IPS-18c (cell line): Measurements from ENCODE around the gene EN1.

ENCODE experiments used
- H3K4me3 ChIP-seq: 2 replicates; pipeline ENCODE4 v1.7.0; 2013; ENCODE audit warnings: low read depth, mild to moderate bottlenecking, low read length, moderate library complexity; ENCODE audit not compliant: insufficient read depth
- H3K9me3 ChIP-seq: one replicate; pipeline ENCODE4 v1.6.1; 2013; ENCODE audit warnings: mild to moderate bottlenecking, low read length, moderate library complexity; ENCODE audit not compliant: control insufficient read depth, insufficient read depth

EN1 gene

DNA sequence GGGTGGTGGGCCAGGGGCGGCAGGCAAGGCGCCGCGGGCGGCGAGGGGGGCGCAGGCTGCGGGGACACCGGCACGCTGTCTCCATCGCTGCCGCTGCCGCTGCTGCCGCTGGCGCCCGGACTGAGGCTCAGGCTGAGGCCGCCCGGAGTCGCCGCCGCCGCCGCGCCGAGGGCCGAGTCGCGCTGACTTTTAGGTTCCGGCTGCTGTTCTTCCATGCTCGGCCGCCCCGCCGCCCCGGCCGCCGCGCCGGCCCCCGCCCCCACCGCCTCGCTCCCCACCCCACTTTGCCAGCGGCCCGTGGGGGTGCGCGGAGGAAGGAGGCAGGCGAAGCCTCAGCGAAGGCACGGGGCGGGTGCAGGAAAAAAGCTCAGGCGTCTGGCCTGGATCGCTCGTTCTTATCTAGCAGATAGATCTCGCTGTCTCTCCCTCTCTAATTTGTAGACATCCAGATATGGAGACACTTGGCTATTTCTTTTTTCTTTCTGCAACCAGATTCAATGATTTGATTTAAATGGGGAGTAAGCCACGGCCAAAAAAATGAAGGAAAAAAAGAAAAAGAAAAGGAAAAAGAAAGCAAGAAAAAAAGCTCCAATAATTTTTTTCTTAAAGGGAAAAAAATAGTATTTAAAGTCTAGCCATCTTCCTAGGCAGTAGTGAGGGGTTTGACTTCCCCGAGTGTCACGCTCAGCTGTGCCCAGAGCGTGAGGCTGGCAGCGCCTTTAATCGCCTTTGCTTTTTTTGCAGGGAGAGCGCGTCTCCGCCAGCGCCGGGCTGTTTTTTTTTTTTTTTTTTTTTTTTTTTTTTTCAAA, at the start of gene EN1:
Gene EN1 (minus strand): TSS at position 696 of the 809 bp plus-strand sequence. CDS start 481 bp downstream, at position 215.
- H3K9me3 ChIP-seq, result no peaks in the 10 kb centered on the region
- peak within 1 kb of the TSS; percentile 2; the same call in 1 of the 2 replicates for H3K4me3 ChIP-seq

DNA sequence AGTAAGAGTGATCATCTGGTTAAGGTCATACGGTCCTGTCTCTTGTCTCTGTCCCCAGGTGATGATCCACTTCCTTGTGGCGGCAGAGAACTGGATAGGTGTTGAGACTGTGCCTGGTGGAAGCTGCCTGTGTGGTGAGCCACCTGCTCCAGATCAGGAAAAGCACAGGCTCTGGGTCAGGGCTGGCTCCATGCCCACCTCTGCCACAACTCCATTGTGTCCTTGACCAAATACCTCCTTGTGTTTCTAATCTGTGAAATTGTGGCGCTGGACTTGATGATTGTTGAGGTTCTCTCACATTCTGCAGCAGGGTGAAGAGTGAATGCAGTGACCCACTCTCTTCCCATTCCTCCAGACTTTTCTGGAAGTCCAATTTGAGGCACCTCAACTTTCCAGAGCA, 45.7 kb upstream of the EN1 start:
- peaks cover 6% of the 10 kb centered on the region for H3K9me3 ChIP-seq
- no peak overlapping the region for H3K4me3 ChIP-seq

DNA sequence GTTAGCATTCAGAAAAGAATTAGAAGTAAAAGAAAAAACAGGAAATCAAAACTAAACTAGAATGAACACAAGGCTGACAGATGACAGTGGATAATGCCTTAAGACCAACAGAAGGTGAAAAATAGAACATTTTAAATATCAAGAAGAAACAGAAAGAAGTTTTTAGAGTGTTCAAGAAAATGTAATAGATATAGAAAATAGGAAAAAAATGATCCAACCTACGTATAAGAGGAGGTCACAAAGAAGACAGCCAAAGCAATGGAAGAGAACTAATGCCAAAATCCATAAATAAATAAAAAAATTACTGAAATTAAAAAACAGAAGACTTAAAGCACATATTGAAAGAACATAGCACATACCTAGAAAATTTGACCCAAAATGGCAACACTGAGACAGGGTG, 42.5 kb upstream of the EN1 start:
- Histone ChIP-seq H3K9me3 (peaks cover 6% of the 10 kb centered on the region), H3K4me3 (no peak overlapping the region)

DNA sequence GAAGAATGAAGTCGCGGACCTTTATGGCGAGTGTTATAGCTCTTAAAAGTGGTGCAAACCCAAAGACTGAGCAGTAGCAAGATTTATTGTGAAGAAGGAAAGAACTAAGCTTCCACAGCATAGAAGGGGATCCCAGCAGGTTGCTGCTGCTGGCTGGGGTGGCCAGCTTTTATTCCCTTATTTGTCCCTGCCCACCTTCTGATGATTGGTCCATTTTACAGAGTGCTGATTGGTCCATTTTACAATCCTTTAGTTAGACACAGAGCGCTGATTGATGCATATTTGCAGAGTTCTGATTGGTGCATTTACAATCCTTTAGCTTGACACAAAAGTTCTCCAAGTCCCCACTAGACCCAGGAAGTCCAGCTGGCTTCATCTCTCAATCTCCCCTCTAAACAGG, 36.3 kb upstream of the EN1 start:
- no peak overlapping the region for H3K4me3 ChIP-seq
- H3K9me3 ChIP-seq, result no peaks in the 10 kb centered on the region

DNA sequence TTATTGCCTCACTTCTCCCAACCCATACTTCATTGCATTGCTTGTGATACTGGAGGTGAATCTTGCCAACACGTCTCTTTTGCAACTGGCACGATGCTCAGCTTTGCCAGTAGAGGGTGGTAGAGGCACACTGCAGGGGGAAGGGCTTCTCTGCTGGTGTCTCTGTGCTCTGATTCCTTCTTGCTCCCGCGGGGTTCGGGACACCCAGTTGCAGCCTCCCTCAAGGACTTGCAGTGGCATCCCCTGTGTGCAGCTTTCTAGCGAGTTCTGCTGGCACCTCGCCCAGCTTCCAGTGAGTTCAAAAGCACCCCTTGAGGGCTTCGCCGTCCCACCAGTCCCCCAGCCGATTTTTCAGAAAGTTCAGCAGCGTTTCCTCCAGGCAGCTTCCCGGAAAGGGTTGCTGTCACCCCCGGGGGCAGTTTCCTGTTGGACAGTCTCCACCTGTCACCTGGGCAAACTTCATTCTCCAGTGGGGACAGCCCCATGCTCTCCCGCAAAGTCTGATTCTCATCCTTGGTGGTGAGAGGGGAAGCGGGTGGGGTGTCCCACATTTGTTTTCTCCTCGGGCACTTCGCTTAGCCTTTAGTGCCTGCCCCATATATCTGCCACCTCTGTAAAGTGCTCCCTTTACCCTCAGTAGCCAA, 35.4 kb upstream of the EN1 start:
- Histone ChIP-seq H3K4me3 (0 out of 2 replicates have a peak overlapping the region, but pooled peaks have one; percentile 30), H3K9me3 (no peaks in the 10 kb centered on the region)

DNA sequence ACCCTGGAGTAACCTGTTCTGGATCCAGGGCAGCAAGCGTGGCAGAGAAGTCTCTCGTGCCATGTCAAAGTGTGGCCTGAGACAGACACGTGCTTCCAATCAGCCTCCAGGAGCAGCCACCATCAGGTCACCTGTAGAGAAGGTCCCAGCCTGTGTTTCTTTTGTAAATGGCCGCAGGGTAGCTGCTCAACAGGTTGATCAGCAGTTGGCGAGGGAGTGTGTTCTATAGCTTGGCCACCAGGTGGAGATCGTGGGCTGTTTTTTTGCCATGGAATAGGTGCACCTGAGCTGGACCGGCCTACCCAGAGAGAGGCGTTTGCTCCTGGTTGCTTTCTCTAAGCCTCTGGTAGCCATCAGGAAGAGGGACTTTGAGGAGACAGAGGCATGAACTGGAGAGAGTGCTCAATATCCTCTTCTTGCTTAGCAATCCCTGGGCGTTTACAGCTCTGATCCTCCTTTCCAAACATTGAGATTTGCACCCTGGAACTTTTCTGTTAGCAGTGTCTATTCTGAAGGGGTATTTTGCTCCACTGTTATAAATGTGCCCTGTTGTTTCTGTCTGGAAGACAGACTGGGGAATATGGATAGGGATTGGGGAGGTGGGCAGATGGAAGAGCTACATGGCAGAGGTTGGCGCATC, 34.2 kb upstream of the EN1 start:
- Histone ChIP-seq H3K9me3 (no peaks in the 10 kb centered on the region), H3K4me3 (no peak overlapping the region)

DNA sequence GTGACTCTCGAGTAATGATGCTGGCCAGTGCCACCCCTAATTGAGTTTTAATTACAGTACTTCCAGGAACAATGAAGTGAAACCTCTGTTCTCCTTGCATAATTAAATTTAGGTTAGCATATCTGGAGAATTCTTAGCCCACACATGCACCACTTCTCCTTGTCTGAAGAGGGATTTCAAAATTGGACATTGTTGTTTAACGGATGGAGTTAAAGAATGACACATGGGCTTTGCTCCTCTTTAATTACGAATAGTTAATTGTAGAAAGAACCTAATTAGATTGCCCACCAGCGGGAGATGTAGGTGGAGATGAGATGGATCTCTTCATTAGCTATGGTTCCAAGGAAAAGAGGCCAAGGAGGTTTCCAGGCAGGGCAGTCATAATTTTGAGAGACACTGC, 33.1 kb upstream of the EN1 start:
- Histone ChIP-seq H3K4me3 (no peak overlapping the region), H3K9me3 (no peaks in the 10 kb centered on the region)

DNA sequence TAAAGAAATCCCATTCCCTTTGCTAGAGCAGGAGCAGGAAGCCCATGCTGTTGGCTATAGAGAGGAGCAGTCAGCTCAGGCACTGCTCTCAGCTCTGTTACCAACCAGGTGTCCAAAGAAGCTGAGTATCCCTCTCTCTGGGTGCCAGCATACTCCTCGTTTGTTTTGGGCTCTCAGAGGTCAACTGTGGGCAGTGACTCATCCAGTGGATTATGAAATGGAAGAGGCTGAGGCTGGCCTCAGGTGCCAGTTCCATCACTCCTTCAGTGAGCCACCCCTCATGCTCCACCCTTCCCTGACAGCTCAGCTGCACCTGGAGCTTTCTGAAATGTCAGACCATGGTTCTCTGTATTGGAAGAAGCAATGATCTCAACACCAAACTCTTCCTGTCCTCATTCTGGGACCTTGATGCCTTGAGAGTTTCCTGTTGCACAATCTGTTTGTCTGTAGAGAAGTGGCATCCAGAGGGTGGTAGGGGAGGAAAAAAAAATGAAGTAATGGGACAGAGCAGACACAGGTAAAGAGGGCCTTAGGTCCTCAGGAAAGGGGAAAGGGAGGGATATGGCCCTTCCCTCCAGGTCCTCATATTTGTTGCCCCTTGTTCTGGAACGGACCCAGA, 31.2 kb upstream of the EN1 start:
- Histone ChIP-seq H3K4me3 (no peak overlapping the region), H3K9me3 (no peaks in the 10 kb centered on the region)

DNA sequence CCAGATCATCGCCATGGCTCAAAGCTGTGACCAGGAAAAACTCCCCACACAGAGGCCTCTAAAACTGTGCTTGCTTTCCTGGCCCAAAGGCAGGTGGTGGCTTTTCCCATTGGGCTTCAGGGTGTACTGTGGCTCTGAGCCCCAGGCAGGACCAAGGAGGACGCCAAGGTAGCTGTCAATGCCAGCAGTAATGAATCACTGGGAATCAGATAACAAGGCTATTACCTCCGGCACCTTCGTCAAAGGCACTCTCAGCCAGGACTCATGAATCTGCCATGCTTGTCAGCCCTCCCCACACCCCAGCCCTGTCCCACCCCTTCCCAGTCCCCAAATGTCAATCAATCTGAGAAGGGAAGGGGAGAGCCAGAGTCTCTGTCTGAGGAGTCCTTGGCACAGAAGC, 27.9 kb upstream of the EN1 start:
- no peaks in the 10 kb centered on the region for H3K9me3 ChIP-seq

DNA sequence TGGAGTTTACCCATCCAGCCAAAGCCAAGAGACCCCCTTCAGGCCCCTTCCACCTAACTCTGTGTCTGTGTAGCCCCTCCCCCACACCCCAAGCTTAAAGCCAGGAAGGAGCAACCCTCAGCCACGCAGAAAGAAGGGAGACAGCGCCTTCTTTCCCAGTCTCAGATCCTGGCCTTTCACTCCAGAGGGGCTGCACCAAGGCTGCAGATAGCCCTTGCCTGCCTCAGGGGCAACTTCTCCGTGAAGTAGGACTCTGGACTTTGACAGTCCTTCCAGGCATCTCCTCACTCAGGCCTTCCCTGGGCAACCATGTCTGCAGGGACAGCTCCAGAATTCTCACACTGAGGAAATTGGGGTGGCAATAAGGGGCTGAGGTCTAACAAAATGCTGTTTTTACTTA, 26.9 kb upstream of the EN1 start:
- H3K9me3 ChIP-seq, result no peaks in the 10 kb centered on the region

More for the DNA sequence above, 27.9 kb upstream of the EN1 start:
- no peak overlapping the region for H3K4me3 ChIP-seq

DNA sequence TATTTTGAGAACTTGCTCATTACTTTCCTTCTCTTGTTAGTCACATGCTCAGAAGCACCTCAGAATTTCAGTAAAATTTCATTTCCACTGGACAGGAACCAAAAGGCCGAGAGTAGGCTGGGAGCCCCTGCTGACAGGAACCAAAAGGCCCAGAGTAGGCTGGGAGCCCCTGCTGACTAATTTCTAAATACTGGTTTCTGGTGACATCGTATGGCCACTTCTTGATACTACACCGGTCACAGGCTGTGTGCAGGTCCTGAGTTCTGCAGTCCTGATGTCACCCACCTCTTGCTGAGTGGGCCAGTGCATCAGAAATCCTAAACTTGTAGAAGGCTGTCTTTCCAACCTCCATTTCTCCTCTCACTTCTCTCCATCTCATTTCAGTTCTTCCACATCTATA, 17.7 kb upstream of the EN1 start:
- no peak overlapping the region for H3K4me3 ChIP-seq
- H3K9me3 ChIP-seq, result no peaks in the 10 kb centered on the region

More for the DNA sequence above, 26.9 kb upstream of the EN1 start:
- no peak overlapping the region for H3K4me3 ChIP-seq

DNA sequence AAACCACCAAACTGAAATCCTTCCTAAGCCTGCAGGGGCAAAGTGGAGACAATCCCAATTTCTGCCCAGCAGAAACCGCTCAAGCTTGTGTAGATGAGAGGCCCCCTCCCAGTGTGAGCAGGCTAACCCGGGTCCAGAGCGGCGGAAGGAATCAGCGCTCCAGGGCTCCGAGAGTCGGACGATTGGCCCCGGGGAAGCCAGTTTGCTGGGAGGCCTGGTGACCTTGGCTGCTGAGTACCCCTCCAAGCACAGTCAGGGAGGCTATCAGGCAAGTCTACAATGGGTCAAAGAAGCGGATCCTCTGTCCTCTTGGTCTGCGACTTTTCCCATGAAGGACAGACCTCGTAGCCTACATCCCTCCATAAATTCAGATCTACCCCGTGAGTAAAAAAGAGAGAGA, 16.8 kb upstream of the EN1 start:
- Histone ChIP-seq H3K4me3 (no peak overlapping the region), H3K9me3 (no peaks in the 10 kb centered on the region)

DNA sequence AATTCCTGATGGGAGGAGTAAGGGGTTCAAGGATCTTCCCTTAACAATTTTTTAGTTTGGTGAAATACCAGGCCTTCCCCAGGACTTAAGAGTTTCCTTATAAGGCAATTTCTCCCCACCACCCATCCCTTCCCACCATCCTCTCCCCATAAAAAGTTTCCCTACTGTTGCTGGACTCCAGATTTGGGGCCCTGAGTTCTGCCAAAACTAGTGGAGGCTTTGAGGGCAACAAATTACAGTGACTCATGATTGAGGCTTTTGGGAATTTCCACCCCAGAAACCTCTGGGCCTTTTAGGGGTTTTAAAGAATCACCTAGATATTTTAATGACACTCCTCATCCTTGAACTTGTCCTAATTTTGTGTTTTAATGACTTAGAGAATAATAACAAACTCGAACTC, 14.3 kb upstream of the EN1 start:
- Histone ChIP-seq H3K4me3 (no peak overlapping the region), H3K9me3 (no peaks in the 10 kb centered on the region)

DNA sequence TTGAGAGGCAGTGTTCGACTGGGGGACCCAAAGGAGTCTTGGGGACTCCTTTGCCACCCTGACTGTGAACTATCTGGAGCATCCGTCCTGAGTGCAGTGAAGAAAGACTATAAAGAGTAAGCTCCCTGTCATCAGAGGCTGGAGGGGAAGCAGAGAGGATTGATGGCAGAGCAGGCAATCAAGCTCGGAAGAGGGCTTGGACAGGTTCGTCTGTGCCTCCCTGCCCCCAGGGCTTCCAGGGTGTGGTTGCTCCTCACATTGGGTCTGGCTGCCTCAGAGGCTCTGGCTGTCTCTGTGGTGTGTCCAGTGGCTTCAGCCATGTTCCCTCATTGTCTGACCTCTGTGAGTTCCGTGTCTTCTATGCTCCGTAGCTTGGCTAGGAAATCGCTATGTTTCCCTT, 13.8 kb upstream of the EN1 start:
- Histone ChIP-seq H3K9me3 (no peaks in the 10 kb centered on the region), H3K4me3 (no peak overlapping the region)

DNA sequence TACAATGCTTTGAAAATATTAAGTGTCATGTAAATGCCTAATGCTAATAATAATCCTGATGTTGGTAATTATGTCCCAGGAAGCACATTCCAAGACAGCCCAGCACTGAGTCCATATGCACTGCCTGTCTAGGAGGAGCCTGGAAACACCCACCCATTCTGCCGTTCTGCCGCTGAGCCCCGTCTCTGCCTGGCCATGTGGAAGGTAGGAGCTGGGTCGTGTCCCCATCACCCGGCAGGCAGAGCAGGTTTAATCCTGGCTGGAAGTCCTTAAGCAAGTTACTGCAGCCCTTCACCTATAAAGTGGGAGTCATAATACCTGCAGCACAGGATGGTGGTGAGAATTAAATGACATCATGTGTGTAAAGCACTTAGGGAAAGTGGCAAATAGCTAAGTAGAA, 13.1 kb upstream of the EN1 start:
- no peaks in the 10 kb centered on the region for H3K9me3 ChIP-seq
- H3K4me3 ChIP-seq, result no peak overlapping the region

DNA sequence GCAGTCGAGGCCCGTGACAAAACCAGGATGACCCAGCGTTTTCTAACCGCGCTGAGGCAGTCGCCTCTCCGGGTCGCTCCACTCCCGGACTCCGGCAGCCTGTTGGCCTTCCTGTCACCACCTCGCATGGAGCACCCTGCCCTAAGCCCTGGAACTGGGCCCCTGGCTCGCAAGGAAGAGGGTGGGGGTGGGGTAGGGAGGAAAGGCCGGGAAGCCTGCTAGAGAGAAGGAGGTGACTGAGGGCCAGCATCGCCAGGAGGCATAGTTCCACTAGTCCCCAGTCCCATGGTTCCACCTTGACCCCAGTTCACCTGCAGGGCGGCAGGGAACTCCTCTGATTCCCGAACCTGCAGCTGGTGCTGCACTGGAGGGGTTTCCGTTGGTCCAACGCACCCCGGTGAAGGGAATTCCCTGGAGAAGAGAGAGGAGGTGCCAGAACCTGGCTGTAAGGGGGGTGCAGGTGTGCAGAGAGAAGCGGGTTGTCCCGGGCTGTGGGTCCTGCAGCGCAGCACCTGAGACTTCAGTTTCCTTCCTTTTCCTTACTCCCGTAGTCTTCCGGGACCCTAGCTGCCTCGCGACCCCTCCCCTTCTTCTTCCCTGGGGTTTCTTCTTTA, 11.8 kb upstream of the EN1 start:
- no peaks in the 10 kb centered on the region for H3K9me3 ChIP-seq
- peak overlapping the region; percentile 20; the same call in 1 of the 2 replicates for H3K4me3 ChIP-seq

DNA sequence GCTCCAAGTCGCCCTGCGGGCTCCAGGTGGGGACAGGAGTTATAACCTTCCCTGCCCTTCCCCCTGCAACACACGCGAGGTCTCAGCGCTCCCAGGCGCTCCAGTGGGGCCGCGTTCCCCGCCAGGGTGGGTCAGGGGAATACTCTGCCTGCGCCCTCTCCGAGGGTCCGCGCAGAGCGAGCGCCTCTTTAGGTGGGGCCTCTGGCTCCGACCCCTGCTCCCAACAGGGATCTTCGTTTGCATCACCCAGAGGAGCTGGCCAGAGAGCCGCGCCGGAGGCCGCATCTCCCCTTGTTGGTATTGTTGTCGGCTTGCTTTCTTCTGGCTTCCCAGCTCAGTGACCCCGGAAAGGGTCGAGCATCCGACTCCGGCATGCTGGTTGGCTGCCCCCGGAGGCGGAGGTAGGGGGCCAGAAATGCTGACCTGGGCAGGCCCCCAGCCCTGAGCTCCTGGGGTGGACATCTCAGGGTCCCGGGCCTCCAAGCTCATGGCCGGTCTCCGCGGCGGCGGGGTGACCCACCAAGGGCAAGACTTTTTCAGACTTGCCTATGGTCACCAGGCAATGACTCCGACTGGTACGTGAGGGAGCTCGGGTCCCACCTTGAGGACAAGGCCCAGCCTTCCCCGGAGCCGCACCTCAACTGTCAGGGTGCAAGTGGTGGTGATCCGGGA, 11.2 kb upstream of the EN1 start:
- Histone ChIP-seq H3K4me3 (peak overlapping the region; percentile 20; the same call in 1 of the 2 replicates), H3K9me3 (no peaks in the 10 kb centered on the region)
